UCSD-AML1 (cell line): ENCODE measurements around the gene YTHDF1.

Source experiments
- DNase-seq: peaks from one replicate; lab custom pipeline; 2025; ENCODE audit not compliant: unreplicated experiment; lab: John Stamatoyannopoulos, UW

YTHDF1 gene

GRCh38 chr20:63210011-63210605 lies 5.8 kb downstream of the YTHDF1 start:
- no peak for DNase-seq

GRCh38 chr20:63208346-63208909 lies 7.5 kb downstream of the YTHDF1 start:
- DNase-seq = no peak

GRCh38 chr20:63206878-63207277 lies 9.1 kb downstream of the YTHDF1 start:
- no peak for DNase-seq

GRCh38 chr20:63205896-63206295 lies 10.0 kb downstream of the YTHDF1 start:
- DNase-seq = no peak

GRCh38 chr20:63204362-63204761 lies 11.6 kb downstream of the YTHDF1 start:
- no peak for DNase-seq

GRCh38 chr20:63202811-63203526 lies 13.0 kb downstream of the YTHDF1 start:
- DNase-seq = no peak

GRCh38 chr20:63202021-63202420 lies 13.9 kb downstream of the YTHDF1 start:
- DNase-seq = no peak

- DNase-seq = no peak
Observed at GRCh38 chr20:63198606-63199005, 17.3 kb downstream of the YTHDF1 start.

GRCh38 chr20:63196768-63197470 lies 19.0 kb downstream of the YTHDF1 start:
- no peak for DNase-seq

- DNase-seq = no peak
Observed at GRCh38 chr20:63194797-63195173, 21.1 kb downstream of the YTHDF1 start.

- DNase-seq = no peak
Observed at GRCh38 chr20:63194007-63194796, 21.7 kb downstream of the YTHDF1 start.

GRCh38 chr20:63192721-63193120 lies 23.2 kb downstream of the YTHDF1 start:
- DNase-seq = no peak

GRCh38 chr20:63191400-63191799 lies 24.5 kb downstream of the YTHDF1 start:
- no peak for DNase-seq

GRCh38 chr20:63190828-63191227 lies 25.1 kb downstream of the YTHDF1 start:
- no peak for DNase-seq

GRCh38 chr20:63189846-63190559 lies 25.9 kb downstream of the YTHDF1 start:
- DNase-seq = no peak

- no peak for DNase-seq
Observed at GRCh38 chr20:63189322-63189642, 26.6 kb downstream of the YTHDF1 start.

- no peak for DNase-seq
Observed at GRCh38 chr20:63188641-63189321, 27.1 kb downstream of the YTHDF1 start.

- DNase-seq = no peak
Observed at GRCh38 chr20:63188159-63188442, 27.8 kb downstream of the YTHDF1 start.

- DNase-seq = no peak
Observed at GRCh38 chr20:63187338-63188158, 28.4 kb downstream of the YTHDF1 start.
